PC-9 (cell line): ENCODE data around the gene RBX1.

Experiments
- CTCF ChIP-seq: fragments of 200-600 bp; sonication (generic); conservative IDR thresholded peaks from 2 replicates; pipeline ENCODE4 v1.6.1; 2017; ENCODE audit warnings: mixed run types, antibody characterized with exemption, mild to moderate bottlenecking, moderate library complexity
- EZH2 ChIP-seq: fragments of 200-600 bp; sonication (generic); IDR thresholded peaks from 2 replicates; pipeline ENCODE4 v1.8.0; 2017; ENCODE audit warnings: antibody characterized with exemption, low read depth

GRCh38 chr22:41021061-41021612, 70.0 kb downstream of the RBX1 start:
- TF ChIP-seq CTCF, result no peak
- TF ChIP-seq EZH2, result no peak
